GM12892 (cell line): Measurements from ENCODE around the gene CLEC3A.

Experiments used
- DNase-seq: peaks from one replicate; pipeline ENCODE4 v3.0.0; 2011; ENCODE audit not compliant: insufficient read length
- FAIRE-seq: peaks from 2 replicates; lab custom pipeline; 2011; peaks lifted over from hg19 to GRCh38; lab: Jason Lieb, UNC
- POLR2A ChIP-seq: IDR thresholded peaks from 2 replicates; pipeline ENCODE4 v1.6.1; 2011; ENCODE audit warnings: low read depth, low read length, control low read depth
- POLR2AphosphoS5 ChIP-seq: IDR thresholded peaks from 2 replicates; pipeline ENCODE4 v1.6.1; 2011; ENCODE audit warnings: low read depth, low read length, control low read depth
- TAF1 ChIP-seq: IDR thresholded peaks from 2 replicates; pipeline ENCODE4 v1.6.1; 2011; ENCODE audit warnings: low read depth, mild to moderate bottlenecking, control low read depth, low read length, borderline replicate concordance

Gene CLEC3A

GRCh38 chr16:77995843-77996455, 26.4 kb upstream of the CLEC3A start:
- no peak for DNase-seq

DNA sequence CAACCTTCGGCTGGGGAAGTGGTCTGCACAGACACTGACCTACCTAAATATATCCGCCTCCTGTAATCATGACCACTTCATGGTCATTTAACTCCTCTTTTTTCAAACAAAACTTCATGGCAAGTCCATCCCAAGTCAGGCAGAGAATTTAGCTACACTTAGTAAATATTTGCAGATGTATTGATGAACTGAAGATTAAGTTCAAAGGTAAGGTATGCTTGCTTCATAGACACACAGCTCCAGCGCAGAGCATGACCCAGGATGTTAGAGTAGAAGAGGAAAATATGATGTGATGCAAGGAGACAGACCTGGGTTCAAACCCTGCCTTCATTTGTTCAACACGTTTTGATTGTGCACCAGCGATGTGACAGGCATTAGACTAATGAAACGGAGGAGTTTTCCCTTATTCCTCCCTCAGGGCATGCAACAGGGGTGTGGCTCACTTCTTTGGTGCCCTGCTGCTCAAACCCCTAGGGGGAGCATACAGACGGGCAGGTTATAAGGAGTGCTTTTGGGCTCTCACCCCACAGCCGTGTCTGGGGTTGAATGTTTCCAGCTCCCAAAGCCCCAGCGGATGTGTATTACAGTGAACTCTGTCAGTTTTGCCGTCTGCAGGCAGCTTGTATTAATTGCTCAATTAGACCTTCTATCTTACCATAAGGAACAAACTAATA, 23.9 kb upstream of the CLEC3A start:
- FAIRE-seq (no peak), DNase-seq (no peak)
- TF ChIP-seq TAF1 (no peak), POLR2AphosphoS5 (no peak), POLR2A (no peak)

More at GRCh38 chr16:77995843-77996455, 26.4 kb upstream of the CLEC3A start:
- no peak for TF ChIP-seq POLR2AphosphoS5
- no peak for FAIRE-seq

GRCh38 chr16:78001451-78002025, 20.8 kb upstream of the CLEC3A start:
- TF ChIP-seq POLR2A: no peak
- FAIRE-seq (no peak), DNase-seq (no peak)

DNA sequence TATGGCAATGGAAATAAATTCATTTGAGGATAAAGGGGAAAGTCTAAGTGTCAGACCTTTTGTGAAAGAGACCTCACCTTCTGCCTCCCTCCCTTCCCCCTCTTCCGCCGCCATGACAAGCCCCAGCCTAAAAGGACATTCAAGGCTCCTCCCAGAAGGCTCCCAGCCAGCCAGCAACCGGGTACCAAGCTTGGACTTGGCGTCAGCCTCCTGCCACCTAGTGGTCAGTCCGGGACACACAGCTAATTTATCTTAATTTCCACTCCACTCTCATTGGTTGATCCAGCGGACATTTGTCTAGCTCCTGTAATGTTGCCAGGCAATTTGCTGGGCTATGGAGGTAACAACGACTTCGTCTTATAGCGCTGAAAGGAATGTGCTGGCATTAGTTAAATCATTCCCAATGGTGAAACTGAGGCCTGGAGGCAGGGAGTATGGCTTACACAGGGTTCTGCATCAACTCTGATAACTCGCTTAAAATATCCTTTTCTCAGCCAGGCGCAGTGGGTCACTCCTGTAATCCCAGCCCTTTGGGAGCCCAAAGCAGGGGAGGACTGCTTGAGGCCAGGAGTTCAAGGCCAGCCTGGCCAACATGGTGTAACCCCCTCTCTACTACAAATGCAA, 19.3 kb upstream of the CLEC3A start:
- peak; percentile 91 for FAIRE-seq
- DNase-seq: peak; percentile 41
- TF ChIP-seq TAF1 (no peak), POLR2A (no peak), POLR2AphosphoS5 (no peak)

DNA sequence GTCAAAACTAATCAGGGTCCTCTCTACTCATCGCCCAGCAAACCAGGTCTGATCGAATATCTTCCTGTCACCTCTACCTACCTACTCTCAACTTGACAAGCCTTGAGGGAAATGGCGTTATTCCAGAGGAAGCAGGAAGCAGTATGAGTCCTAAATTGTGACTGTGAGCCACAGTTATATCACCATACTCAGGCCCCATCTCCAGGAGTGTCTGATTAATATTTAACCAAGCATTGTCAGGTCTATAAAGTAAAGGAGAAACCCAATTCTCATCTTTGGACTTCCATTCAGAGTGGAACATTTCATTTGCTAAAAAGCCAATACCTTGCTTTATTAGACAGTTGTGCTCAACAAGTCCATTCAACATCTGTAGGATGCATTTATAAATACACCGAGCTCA, 17.8 kb upstream of the CLEC3A start:
- no peak for DNase-seq
- TF ChIP-seq POLR2AphosphoS5 (no peak), TAF1 (no peak), POLR2A (no peak)
- no peak for FAIRE-seq

GRCh38 chr16:78005881-78006280, 16.5 kb upstream of the CLEC3A start:
- DNase-seq (no peak), FAIRE-seq (no peak)
- TF ChIP-seq POLR2AphosphoS5: no peak
- no peak for TF ChIP-seq TAF1

GRCh38 chr16:78007121-78007520, 15.2 kb upstream of the CLEC3A start:
- TF ChIP-seq POLR2AphosphoS5 (no peak), TAF1 (no peak), POLR2A (no peak)
- DNase-seq (no peak), FAIRE-seq (no peak)

DNA sequence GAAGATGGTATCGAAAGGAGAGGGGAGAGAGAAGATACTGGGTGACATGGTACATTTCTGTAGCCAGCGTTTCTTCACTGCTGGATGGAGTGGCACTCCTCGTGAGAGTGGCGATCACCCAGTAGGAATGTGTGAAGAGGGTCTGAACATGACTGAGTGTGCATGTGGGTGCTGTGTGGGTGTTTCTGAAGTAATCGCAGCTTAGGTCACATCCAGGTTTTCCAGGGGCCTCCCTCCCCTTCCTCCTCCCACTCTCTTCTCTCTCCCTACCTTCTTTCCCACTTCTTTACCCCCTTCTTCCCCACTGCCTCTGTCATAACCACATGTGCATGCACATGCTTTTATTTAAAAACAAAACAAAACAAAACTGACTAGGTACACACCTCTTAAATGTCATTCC, 1.8 kb downstream of the CLEC3A start:
- FAIRE-seq: no peak
- DNase-seq: no peak
- TF ChIP-seq POLR2A: no peak

- DNase-seq (no peak), FAIRE-seq (no peak)
- TF ChIP-seq TAF1 (no peak), POLR2AphosphoS5 (no peak), POLR2A (no peak)
These were observed 3.3 kb downstream of the CLEC3A start for GRCh38 chr16:78025631-78026030.

DNA sequence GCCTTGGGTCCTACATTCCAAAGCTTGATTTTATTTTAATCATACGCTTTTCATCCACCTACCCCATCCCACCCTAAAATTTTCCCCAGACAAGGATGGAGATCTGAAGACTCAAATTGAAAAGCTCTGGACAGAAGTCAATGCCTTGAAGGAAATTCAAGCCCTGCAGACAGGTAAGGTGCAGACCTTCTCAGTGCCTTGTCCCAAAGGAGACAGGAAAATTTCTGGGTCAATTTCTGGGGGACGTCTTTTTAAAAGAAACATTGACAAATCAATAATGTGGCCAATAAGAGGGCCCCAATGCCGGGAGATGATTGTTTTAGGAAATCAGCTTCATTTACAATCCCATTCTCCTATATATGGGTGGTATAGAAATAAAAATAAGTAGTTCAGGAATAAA, 5.7 kb downstream of the CLEC3A start:
- TF ChIP-seq POLR2AphosphoS5 (no peak), TAF1 (no peak), POLR2A (no peak)
- no peak for DNase-seq
- FAIRE-seq: no peak

- DNase-seq (no peak), FAIRE-seq (no peak)
- TF ChIP-seq POLR2A (no peak), POLR2AphosphoS5 (no peak), TAF1 (no peak)
These were observed 12.2 kb downstream of the CLEC3A start for GRCh38 chr16:78034530-78034929.

DNA sequence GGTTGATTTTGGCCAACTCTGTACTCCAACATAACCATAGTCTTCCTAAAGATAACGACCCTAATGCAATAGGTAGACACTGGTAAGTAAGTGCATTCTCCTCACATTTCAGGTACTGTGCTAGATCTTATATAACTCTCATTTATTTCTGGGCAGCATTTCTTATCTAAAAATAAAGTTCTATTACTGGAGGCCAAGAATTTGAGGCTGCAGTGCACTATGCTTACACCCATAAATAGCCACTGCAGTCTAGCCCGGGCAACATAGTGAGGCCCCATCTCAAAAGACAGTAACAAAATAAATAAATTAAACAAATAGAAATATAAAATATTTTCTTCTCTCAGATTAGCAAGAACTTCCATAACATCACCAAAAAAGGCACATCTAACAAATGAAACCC, 12.7 kb downstream of the CLEC3A start:
- FAIRE-seq: no peak
- DNase-seq: no peak
- TF ChIP-seq POLR2AphosphoS5: no peak
- no peak for TF ChIP-seq TAF1
- TF ChIP-seq POLR2A: no peak
